Activated CD4-positive, alpha-beta T cell treated with anti-CD3 and anti-CD28 coated beads for 24 hours (primary cell): ENCODE data around the gene XIRP2.

Source experiments
- DNase-seq, 2 donors: peaks; one replicate each; pipeline ENCODE4 v3.0.0-alpha.2; 2020; ENCODE audit warnings: low read depth in 2 of 2

XIRP2 gene

GRCh38 chr2:166888180-166888579 lies at the start of gene XIRP2:
TSS of gene XIRP2 (plus strand) at chr2:166888480. CDS start at chr2:166903483, 15,003 bp downstream.
- no peak for DNase-seq

- no peak for DNase-seq
Observed at GRCh38 chr2:166841152-166841551, 47.1 kb upstream of the XIRP2 start.

GRCh38 chr2:166841679-166842078 lies 46.6 kb upstream of the XIRP2 start:
- no peak for DNase-seq

- DNase-seq, result no peak
Observed at GRCh38 chr2:166844111-166844510, 44.2 kb upstream of the XIRP2 start.

- no peak for DNase-seq
Observed at GRCh38 chr2:166862468-166863132, 25.7 kb upstream of the XIRP2 start.

- DNase-seq, result no peak
Observed at GRCh38 chr2:166867874-166868514, 20.3 kb upstream of the XIRP2 start.

GRCh38 chr2:166870346-166870745 lies 17.9 kb upstream of the XIRP2 start:
- no peak for DNase-seq

GRCh38 chr2:166881177-166881576 lies 7.1 kb upstream of the XIRP2 start:
- DNase-seq, result no peak

GRCh38 chr2:166882851-166883250 lies 5.4 kb upstream of the XIRP2 start:
- DNase-seq, result no peak

- DNase-seq, result no peak
Observed at GRCh38 chr2:166891727-166892126, 3.4 kb downstream of the XIRP2 start.

- DNase-seq, result no peak
Observed at GRCh38 chr2:166892397-166892796, 4.1 kb downstream of the XIRP2 start.

GRCh38 chr2:166895243-166895642 lies 7.0 kb downstream of the XIRP2 start:
- DNase-seq, result no peak

- DNase-seq, result no peak
Observed at GRCh38 chr2:166897666-166898065, 9.4 kb downstream of the XIRP2 start.

- DNase-seq, result no peak
Observed at GRCh38 chr2:166899676-166900075, 11.4 kb downstream of the XIRP2 start.

- no peak for DNase-seq
Observed at GRCh38 chr2:166900700-166901099, 12.4 kb downstream of the XIRP2 start.

GRCh38 chr2:166901336-166901735 lies 13.1 kb downstream of the XIRP2 start:
- no peak for DNase-seq

GRCh38 chr2:166916987-166917386 lies 28.7 kb downstream of the XIRP2 start:
- DNase-seq, result no peak

- no peak for DNase-seq
Observed at GRCh38 chr2:166917415-166917814, 29.1 kb downstream of the XIRP2 start.

- DNase-seq, result no peak
Observed at GRCh38 chr2:166921261-166921896, 33.1 kb downstream of the XIRP2 start.

GRCh38 chr2:166924967-166925366 lies 36.7 kb downstream of the XIRP2 start:
- no peak for DNase-seq

GRCh38 chr2:166926657-166927056 lies 38.4 kb downstream of the XIRP2 start:
- DNase-seq, result no peak

- DNase-seq, result no peak
Observed at GRCh38 chr2:166932032-166932431, 43.8 kb downstream of the XIRP2 start.

GRCh38 chr2:166934817-166935216 lies 46.5 kb downstream of the XIRP2 start:
- DNase-seq, result no peak
